DND-41 (cell line): Measurements from ENCODE around the gene RNF145.

ENCODE experiments used
- ATAC-seq: fragments of 200-7000 bp; cut with Tn5 transposase; 3 replicates; pipeline ENCODE4 v1.9.1; 2021; ENCODE audit warnings: low read depth; ENCODE audit not compliant: insufficient read depth
- DNase-seq: peaks from one replicate; pipeline ENCODE4 v3.0.0-alpha.2; 2020
- H2AFZ ChIP-seq: 2 replicates; pipeline ENCODE4 v1.6.0; 2012; ENCODE audit warnings: low read depth, low read length
- H3K27ac ChIP-seq: 2 replicates; pipeline ENCODE4 v1.5.1; 2012; ENCODE audit warnings: low read length, inconsistent platforms
- H3K27me3 ChIP-seq: fragments of 200-600 bp; sonication (generic); 2 replicates; pipeline ENCODE4 v1.6.0; 2012; ENCODE audit warnings: low read length, mild to moderate bottlenecking, inconsistent platforms; ENCODE audit not compliant: insufficient read depth, poor library complexity
- H3K36me3 ChIP-seq: 2 replicates; pipeline ENCODE4 v1.5.1; 2012; ENCODE audit warnings: low read length, inconsistent platforms; ENCODE audit not compliant: insufficient read depth
- H3K4me1 ChIP-seq: 2 replicates; pipeline ENCODE4 v1.5.1; 2012; ENCODE audit warnings: mild to moderate bottlenecking, low read length; ENCODE audit not compliant: insufficient read depth
- H3K4me2 ChIP-seq: 2 replicates; pipeline ENCODE4 v1.6.0; 2012; ENCODE audit warnings: mild to moderate bottlenecking, moderate library complexity, low read length, inconsistent platforms; ENCODE audit not compliant: insufficient read depth
- H3K4me3 ChIP-seq, 2 experiments: fragments of 200-600 bp in 1 of 2; shearing (Covaris generic) in 1 of 2; 2 replicates each; pipeline ENCODE4 v1.5.1; 2012 to 2016; ENCODE audit warnings: inconsistent platforms in 2 of 2, low read length in 2 of 2, mild to moderate bottlenecking in 2 of 2, low read depth in 1 of 2, moderate library complexity in 1 of 2
- H3K79me2 ChIP-seq: 2 replicates; pipeline ENCODE4 v1.6.0; 2012; ENCODE audit warnings: low read length, inconsistent platforms; ENCODE audit not compliant: insufficient read depth
- H3K9ac ChIP-seq: 2 replicates; pipeline ENCODE4 v1.6.0; 2012; ENCODE audit warnings: low read depth, mild to moderate bottlenecking, inconsistent platforms, low read length, moderate library complexity
- H3K9me3 ChIP-seq: 2 replicates; pipeline ENCODE4 v1.5.1; 2012; ENCODE audit warnings: low read length, moderate library complexity, mild to moderate bottlenecking, inconsistent platforms; ENCODE audit not compliant: insufficient read depth, severe bottlenecking
- H4K20me1 ChIP-seq: 2 replicates; pipeline ENCODE4 v1.6.0; 2012; ENCODE audit warnings: low read length; ENCODE audit not compliant: insufficient read depth
- EZH2 ChIP-seq: IDR thresholded peaks from 3 replicates; pipeline ENCODE4 v1.6.1; 2012; ENCODE audit warnings: borderline replicate concordance, low read depth, mild to moderate bottlenecking, moderate library complexity, low read length, inconsistent platforms; ENCODE audit not compliant: severe bottlenecking
- TF ChIP-seq, protein P1 (sequence below): IDR thresholded peaks from 2 replicates; pipeline ENCODE4 v1.5.1; 2012; ENCODE audit warnings: borderline replicate concordance, low read length, moderate library complexity, mild to moderate bottlenecking; ENCODE audit not compliant: poor library complexity, severe bottlenecking; ENCODE audit errors: extremely low read depth

RNF145 gene

GRCh38 chr5:159189310-159189709, 20.0 kb downstream of the RNF145 start:
- Histone ChIP-seq H3K36me3 (peaks cover 80% of the 10 kb centered on the region), H3K9me3 (no peaks in the 10 kb centered on the region), H3K4me1 (no peaks in the 10 kb centered on the region), H4K20me1 (peaks cover 30% of the 10 kb centered on the region), H3K27me3 (no peaks in the 10 kb centered on the region), H3K9ac (no peak overlapping the region), H3K4me2 (no peak overlapping the region), H3K4me3 (no peak overlapping the region), H3K27ac (no peak overlapping the region), H2AFZ (no peak overlapping the region), H3K79me2 (peaks cover 83% of the 10 kb centered on the region)
- no peak for TF ChIP-seq EZH2
- TF ChIP-seq, protein P1, sequence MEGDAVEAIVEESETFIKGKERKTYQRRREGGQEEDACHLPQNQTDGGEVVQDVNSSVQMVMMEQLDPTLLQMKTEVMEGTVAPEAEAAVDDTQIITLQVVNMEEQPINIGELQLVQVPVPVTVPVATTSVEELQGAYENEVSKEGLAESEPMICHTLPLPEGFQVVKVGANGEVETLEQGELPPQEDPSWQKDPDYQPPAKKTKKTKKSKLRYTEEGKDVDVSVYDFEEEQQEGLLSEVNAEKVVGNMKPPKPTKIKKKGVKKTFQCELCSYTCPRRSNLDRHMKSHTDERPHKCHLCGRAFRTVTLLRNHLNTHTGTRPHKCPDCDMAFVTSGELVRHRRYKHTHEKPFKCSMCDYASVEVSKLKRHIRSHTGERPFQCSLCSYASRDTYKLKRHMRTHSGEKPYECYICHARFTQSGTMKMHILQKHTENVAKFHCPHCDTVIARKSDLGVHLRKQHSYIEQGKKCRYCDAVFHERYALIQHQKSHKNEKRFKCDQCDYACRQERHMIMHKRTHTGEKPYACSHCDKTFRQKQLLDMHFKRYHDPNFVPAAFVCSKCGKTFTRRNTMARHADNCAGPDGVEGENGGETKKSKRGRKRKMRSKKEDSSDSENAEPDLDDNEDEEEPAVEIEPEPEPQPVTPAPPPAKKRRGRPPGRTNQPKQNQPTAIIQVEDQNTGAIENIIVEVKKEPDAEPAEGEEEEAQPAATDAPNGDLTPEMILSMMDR, result no peak
- ATAC-seq, result no peak
- DNase-seq, result no peak

DNA sequence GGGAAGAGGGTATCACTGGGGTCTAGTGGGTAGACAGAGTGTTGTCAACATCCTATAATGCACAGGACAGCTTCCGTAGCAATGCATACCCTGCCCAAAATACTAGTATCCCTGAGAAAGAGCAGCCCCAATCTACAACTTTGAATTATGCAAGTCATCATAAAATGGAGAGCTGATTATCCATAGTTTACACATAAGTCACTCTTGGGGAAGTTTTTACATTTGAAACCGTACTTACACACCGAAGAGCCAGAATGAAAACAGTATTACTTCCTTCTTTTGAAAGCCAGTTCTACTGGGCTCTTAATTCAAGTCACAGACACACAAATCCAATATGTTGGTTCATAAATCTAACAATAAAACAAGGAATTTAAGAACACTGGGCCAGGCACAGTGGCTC, 21.6 kb downstream of the RNF145 start:
- no peaks in the 10 kb centered on the region for H3K27me3 ChIP-seq
- H3K4me2 ChIP-seq, result no peak overlapping the region
- peaks cover 73% of the 10 kb centered on the region for H3K79me2 ChIP-seq
- TF ChIP-seq, protein P1, result no peak
- no peak overlapping the region for H3K4me3 ChIP-seq
- ATAC-seq (no peak), DNase-seq (no peak)
- H3K9ac ChIP-seq, result no peak overlapping the region
- H3K4me1 ChIP-seq, result no peaks in the 10 kb centered on the region
- peaks cover 24% of the 10 kb centered on the region; the same call in 1 of the 2 replicates for H4K20me1 ChIP-seq
- H2AFZ ChIP-seq, result no peak overlapping the region
- H3K9me3 ChIP-seq, result no peaks in the 10 kb centered on the region
- H3K36me3 ChIP-seq, result peaks cover 72% of the 10 kb centered on the region
- no peak overlapping the region for H3K27ac ChIP-seq

GRCh38 chr5:159186319-159186718, 23.0 kb downstream of the RNF145 start:
- Histone ChIP-seq H3K4me1 (no peaks in the 10 kb centered on the region), H3K79me2 (peaks cover 68% of the 10 kb centered on the region), H2AFZ (no peak overlapping the region), H3K36me3 (peaks cover 71% of the 10 kb centered on the region), H4K20me1 (0 out of 2 replicates have a peak, but pooled peaks cover 23% of the 10 kb centered on the region), H3K4me2 (no peak overlapping the region), H3K4me3 (no peak overlapping the region), H3K27me3 (no peaks in the 10 kb centered on the region), H3K27ac (no peak overlapping the region), H3K9me3 (no peaks in the 10 kb centered on the region), H3K9ac (no peak overlapping the region)
- TF ChIP-seq, protein P1, result no peak
- TF ChIP-seq EZH2, result no peak
- DNase-seq (no peak), ATAC-seq (no peak)

- peaks cover 65% of the 10 kb centered on the region for H3K79me2 ChIP-seq
- peaks cover 73% of the 10 kb centered on the region for H3K36me3 ChIP-seq
Measured at GRCh38 chr5:159185773-159186172, 23.6 kb downstream of the RNF145 start.

More at GRCh38 chr5:159185773-159186172, 23.6 kb downstream of the RNF145 start:
- Histone ChIP-seq H3K4me1 (no peaks in the 10 kb centered on the region), H3K9ac (no peak overlapping the region), H4K20me1 (0 out of 2 replicates have a peak, but pooled peaks cover 23% of the 10 kb centered on the region), H3K4me3 (no peak overlapping the region), H2AFZ (no peak overlapping the region), H3K9me3 (no peaks in the 10 kb centered on the region), H3K4me2 (no peak overlapping the region), H3K27me3 (no peaks in the 10 kb centered on the region), H3K27ac (no peak overlapping the region)
- no peak for DNase-seq
- TF ChIP-seq, protein P1, result no peak
- no peak for ATAC-seq
